Stimulated activated CD8-positive, alpha-beta memory T cell treated with anti-CD3 and anti-CD28 coated beads, Interleukin-2, amount 100 ng/mL, for 48 hours (primary cell): ENCODE data around the gene BFSP2.
"Not testable (repeated sequence)": the region's sequence is repeated elsewhere in the genome, so short reads cannot be mapped to it uniquely, and the experiment has no call there.

Source experiments
- DNase-seq, 2 donors: peaks; one replicate each; pipeline ENCODE4 v3.0.0-alpha.2; 2020; ENCODE audit warnings: low read depth in 2 of 2

The BFSP2 gene

DNA sequence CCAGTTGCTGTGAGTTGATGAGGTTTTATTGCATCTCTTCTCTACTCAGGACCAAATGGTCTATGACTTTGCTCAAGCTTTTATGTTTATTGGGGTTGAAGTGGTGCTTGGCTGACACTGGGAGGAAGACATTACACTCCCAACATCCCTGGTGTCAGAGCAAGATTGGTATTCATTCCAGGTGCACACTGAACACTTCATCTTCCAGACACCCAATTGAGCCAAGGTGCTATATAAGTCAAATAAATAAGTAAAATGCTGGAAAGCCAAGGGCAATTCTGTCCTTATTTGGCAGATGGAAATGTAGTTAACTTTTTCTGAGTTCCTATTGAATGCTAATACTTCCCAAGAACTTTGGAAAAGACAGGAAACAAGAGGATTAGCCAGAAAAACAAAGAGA lies 120.4 kb downstream of the BFSP2 start:
- no peak for DNase-seq

- not testable (repeated sequence) for DNase-seq
These were observed 121.1 kb downstream of the BFSP2 start for GRCh38 chr3:133520938-133521337.

- DNase-seq: no peak
These were observed 122.1 kb downstream of the BFSP2 start for GRCh38 chr3:133521946-133522345.

DNA sequence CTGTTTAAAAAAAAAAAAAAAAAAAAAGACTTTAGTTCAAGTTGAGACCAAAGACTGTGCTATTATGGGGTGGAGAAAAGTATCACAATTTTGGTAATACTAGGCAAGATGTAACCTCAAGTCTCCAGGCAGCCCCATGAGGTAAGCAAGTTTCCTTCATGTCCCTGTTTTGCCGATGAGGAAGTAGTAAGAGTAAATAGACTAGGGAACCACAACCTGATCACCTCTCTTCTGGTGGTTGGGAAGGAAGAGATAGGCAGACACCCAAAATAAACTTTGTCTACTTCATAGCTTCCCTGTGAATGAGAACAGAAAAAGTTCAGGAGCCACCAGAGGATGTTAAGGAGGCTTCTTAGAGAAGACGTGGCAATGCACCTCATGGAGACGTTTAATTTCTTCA lies 123.9 kb downstream of the BFSP2 start:
- DNase-seq: not testable (repeated sequence)
